HL-60 (cell line): ENCODE results near the gene MRPL2.

Experiments
- DNase-seq, 2 experiments: peaks; one replicate each; pipeline ENCODE4 v3.0.0-alpha.2; 2010 to 2020; ENCODE audit warnings: low read depth in 1 of 2, low spot score in 1 of 2
- H3K27ac ChIP-seq: fragments of 250-450 bp; sonication (Bioruptor Pico); replicated peaks from 2 replicates; pipeline ENCODE4 v1.5.1; 2020; ENCODE audit warnings: mild to moderate bottlenecking, moderate library complexity
- H3K27me3 ChIP-seq: fragments of 250-450 bp; sonication (Bioruptor Pico); 2 replicates; pipeline ENCODE4 v1.5.1; 2021; ENCODE audit warnings: mild to moderate bottlenecking, moderate library complexity; ENCODE audit not compliant: insufficient read depth, poor library complexity, severe bottlenecking
- H3K4me3 ChIP-seq: replicated peaks from 2 replicates; pipeline ENCODE4 v1.5.1; 2011; ENCODE audit warnings: mild to moderate bottlenecking, control low read depth, low read length; ENCODE audit not compliant: insufficient read depth
- GABPA ChIP-seq: IDR thresholded peaks from 2 replicates; pipeline ENCODE4 v1.6.1; 2012; ENCODE audit warnings: low read depth
- POLR2AphosphoS5 ChIP-seq: IDR thresholded peaks from 2 replicates; pipeline ENCODE4 v1.6.1; 2012; ENCODE audit warnings: low read depth
- SPI1 ChIP-seq: IDR thresholded peaks from 2 replicates; pipeline ENCODE4 v1.6.1; 2012; ENCODE audit warnings: low read depth, mild to moderate bottlenecking, borderline replicate concordance
- TF ChIP-seq, protein P1 (sequence below): IDR thresholded peaks from 2 replicates; pipeline ENCODE4 v1.6.1; 2012; ENCODE audit warnings: low read depth; ENCODE audit not compliant: insufficient replicate concordance
- TF ChIP-seq, protein P2 (sequence below): IDR thresholded peaks from one replicate; pipeline ENCODE4 v1.5.1; 2011; ENCODE audit warnings: low read length, control low read depth, inconsistent platforms; ENCODE audit not compliant: insufficient read depth

MRPL2 gene

DNA sequence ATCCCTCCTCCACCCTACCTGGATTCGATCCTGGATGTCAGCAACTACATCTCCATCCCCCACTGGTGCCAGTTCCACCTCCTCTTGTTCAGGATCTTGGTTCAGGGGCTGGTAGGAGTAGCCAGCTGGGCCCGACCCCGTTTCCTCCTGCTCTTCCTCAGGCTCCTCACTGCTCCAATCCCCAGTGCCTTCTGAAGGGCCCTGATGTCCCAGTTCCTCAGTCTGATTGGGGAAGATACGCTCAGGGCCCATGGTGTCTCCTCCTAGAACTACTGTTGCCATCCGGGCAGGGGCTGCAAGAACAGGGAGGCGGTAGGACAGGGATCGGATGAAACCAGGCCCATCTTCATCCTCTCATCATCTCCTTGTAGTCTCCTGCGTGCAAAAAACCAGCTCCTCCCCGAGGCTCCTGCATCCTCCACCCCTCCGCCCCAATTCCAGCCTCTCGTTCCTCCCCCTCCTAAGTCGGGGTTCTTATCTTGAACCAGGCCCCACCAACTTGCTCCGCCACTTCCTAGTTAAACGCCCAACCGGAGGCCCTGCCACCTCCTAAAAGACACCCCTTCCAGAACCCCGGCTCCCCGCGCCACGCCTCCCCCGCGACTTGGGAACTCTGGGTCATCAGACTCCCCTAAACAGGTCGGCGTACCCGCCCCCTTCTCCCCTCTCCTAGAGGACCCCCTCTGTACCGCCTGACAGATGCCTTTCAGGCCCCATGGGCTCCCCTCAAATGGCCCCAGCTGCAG, 46.0 kb downstream of the MRPL2 start:
- TF ChIP-seq, protein P1, sequence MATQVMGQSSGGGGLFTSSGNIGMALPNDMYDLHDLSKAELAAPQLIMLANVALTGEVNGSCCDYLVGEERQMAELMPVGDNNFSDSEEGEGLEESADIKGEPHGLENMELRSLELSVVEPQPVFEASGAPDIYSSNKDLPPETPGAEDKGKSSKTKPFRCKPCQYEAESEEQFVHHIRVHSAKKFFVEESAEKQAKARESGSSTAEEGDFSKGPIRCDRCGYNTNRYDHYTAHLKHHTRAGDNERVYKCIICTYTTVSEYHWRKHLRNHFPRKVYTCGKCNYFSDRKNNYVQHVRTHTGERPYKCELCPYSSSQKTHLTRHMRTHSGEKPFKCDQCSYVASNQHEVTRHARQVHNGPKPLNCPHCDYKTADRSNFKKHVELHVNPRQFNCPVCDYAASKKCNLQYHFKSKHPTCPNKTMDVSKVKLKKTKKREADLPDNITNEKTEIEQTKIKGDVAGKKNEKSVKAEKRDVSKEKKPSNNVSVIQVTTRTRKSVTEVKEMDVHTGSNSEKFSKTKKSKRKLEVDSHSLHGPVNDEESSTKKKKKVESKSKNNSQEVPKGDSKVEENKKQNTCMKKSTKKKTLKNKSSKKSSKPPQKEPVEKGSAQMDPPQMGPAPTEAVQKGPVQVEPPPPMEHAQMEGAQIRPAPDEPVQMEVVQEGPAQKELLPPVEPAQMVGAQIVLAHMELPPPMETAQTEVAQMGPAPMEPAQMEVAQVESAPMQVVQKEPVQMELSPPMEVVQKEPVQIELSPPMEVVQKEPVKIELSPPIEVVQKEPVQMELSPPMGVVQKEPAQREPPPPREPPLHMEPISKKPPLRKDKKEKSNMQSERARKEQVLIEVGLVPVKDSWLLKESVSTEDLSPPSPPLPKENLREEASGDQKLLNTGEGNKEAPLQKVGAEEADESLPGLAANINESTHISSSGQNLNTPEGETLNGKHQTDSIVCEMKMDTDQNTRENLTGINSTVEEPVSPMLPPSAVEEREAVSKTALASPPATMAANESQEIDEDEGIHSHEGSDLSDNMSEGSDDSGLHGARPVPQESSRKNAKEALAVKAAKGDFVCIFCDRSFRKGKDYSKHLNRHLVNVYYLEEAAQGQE = no peak
- no peak for TF ChIP-seq GABPA
- TF ChIP-seq SPI1 = no peak
- TF ChIP-seq, protein P2, sequence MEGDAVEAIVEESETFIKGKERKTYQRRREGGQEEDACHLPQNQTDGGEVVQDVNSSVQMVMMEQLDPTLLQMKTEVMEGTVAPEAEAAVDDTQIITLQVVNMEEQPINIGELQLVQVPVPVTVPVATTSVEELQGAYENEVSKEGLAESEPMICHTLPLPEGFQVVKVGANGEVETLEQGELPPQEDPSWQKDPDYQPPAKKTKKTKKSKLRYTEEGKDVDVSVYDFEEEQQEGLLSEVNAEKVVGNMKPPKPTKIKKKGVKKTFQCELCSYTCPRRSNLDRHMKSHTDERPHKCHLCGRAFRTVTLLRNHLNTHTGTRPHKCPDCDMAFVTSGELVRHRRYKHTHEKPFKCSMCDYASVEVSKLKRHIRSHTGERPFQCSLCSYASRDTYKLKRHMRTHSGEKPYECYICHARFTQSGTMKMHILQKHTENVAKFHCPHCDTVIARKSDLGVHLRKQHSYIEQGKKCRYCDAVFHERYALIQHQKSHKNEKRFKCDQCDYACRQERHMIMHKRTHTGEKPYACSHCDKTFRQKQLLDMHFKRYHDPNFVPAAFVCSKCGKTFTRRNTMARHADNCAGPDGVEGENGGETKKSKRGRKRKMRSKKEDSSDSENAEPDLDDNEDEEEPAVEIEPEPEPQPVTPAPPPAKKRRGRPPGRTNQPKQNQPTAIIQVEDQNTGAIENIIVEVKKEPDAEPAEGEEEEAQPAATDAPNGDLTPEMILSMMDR = no peak
- TF ChIP-seq POLR2AphosphoS5 = no peak

DNA sequence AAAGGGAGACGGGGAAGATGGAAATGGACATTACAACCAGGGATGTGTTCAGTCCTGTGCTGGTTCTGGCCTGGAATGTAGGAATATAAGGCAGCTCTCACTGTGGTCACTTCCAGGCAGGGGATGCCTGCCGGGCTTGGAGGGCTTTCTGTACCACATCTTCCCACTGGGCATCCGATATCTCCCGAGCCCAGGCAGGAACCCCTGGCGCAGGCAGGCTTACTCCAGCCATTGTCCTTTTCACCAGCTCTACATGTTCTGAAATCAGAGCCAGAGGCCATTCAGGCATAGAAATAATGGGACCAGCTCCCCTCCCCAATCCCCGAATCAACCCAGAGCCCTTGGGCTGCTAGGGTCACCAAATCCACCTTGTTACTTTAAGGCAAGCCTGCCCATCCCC, 46.9 kb downstream of the MRPL2 start:
- TF ChIP-seq, protein P1 = no peak
- no peak for TF ChIP-seq SPI1
- TF ChIP-seq, protein P2 = no peak
- no peak for TF ChIP-seq POLR2AphosphoS5
- no peak for TF ChIP-seq GABPA
- Histone ChIP-seq H3K27ac (no peak overlapping the region), H3K4me3 (no peak overlapping the region), H3K27me3 (no peaks in the 10 kb centered on the region)
- DNase-seq = no peak

More for the DNA sequence above, 46.0 kb downstream of the MRPL2 start:
- Histone ChIP-seq H3K27me3 (no peaks in the 10 kb centered on the region), H3K4me3 (peak overlapping the region; percentile 94), H3K27ac (peak overlapping the region; percentile 64)
- peak in 1 of 2 experiments; percentile 63 for DNase-seq

DNA sequence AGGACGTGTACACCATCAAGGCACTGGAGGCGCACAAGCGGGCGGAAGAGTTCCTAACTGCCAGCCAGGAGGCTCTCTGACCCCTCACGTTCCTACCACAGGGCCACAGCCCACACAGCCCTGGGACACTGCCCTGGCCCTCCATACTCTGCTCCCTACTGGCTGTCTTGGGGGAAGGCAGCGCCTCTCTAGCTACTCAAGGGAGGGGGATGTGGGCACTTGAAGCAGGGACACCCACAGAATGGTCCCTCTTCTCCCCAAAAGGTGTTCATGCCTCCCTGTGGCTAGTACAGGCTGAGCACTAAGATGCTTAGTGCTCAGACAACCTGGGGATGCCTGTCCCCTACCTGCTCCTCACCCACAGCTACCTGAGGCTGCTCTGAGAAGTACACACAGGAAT, 48.0 kb downstream of the MRPL2 start:
- no peak for DNase-seq
- no peak overlapping the region for H3K27ac ChIP-seq
- H3K4me3 ChIP-seq = no peak overlapping the region
- TF ChIP-seq, protein P1 = no peak
- no peaks in the 10 kb centered on the region for H3K27me3 ChIP-seq
